ENCODE measurements around the gene FUOM. TPM values are rescaled to one million over a fixed set of nuclear protein-coding genes. Genes with fewer than 3 reads are reported as not detected.

FUOM gene
- total and polyA plus RNA-seq, 2 donors (not counting 3 experiments of a cell fraction or from before 2014, with no cell fraction given): 17.4 to 33.9 TPM

GRCh38 chr10:133328358-133329343 is 29.2 kb downstream of the FUOM start:
- H4K20me1 ChIP-seq (replicated peaks; ENCODE audit: control insufficient read depth, extremely low read depth, insufficient read depth, low read length): no peaks in the 10 kb centered on the region
- H3K36me3 ChIP-seq (ENCODE audit: control insufficient read depth in 2 of 2, extremely low read depth in 1 of 2, insufficient read depth in 2 of 2, low read length in 2 of 2): no peaks in the 10 kb centered on the region
- TF ChIP-seq, protein P1, sequence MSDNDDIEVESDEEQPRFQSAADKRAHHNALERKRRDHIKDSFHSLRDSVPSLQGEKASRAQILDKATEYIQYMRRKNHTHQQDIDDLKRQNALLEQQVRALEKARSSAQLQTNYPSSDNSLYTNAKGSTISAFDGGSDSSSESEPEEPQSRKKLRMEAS (IDR thresholded peaks at IDR 0.05; ENCODE audit: insufficient read depth, insufficient read length): no peak
- TF ChIP-seq JUN (IDR thresholded peaks at IDR 0.05; ENCODE audit: borderline replicate concordance, insufficient read depth, insufficient read length, low read depth) (no peak), EZH2 (IDR thresholded peaks at IDR 0.05; ENCODE audit: borderline replicate concordance, low read depth, low read length, severe bottlenecking) (no peak), GATA2 (IDR thresholded peaks at IDR 0.05; ENCODE audit: insufficient read depth, insufficient read length, low read depth, low read length) (no peak), MYC (IDR thresholded peaks at IDR 0.05; ENCODE audit: low read depth, low read length) (no peak), POLR2AphosphoS5 (IDR thresholded peaks at IDR 0.05; ENCODE audit: insufficient read depth, low read depth, low read length) (no peak), FOS (IDR thresholded peaks at IDR 0.05; ENCODE audit: borderline replicate concordance, insufficient read depth, low read length) (no peak), POLR2A (IDR thresholded peaks at IDR 0.05; ENCODE audit: low read depth, low read length) (no peak)
- TF ChIP-seq, protein P2, sequence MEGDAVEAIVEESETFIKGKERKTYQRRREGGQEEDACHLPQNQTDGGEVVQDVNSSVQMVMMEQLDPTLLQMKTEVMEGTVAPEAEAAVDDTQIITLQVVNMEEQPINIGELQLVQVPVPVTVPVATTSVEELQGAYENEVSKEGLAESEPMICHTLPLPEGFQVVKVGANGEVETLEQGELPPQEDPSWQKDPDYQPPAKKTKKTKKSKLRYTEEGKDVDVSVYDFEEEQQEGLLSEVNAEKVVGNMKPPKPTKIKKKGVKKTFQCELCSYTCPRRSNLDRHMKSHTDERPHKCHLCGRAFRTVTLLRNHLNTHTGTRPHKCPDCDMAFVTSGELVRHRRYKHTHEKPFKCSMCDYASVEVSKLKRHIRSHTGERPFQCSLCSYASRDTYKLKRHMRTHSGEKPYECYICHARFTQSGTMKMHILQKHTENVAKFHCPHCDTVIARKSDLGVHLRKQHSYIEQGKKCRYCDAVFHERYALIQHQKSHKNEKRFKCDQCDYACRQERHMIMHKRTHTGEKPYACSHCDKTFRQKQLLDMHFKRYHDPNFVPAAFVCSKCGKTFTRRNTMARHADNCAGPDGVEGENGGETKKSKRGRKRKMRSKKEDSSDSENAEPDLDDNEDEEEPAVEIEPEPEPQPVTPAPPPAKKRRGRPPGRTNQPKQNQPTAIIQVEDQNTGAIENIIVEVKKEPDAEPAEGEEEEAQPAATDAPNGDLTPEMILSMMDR (IDR thresholded peaks at IDR 0.05; ENCODE audit: extremely low read depth in 1 of 2, insufficient read depth in 1 of 2, low read depth in 1 of 2, low read length in 2 of 2): no peak
- H3K9me3 ChIP-seq (replicated peaks; ENCODE audit: control insufficient read depth, insufficient read depth, low read length): no peaks in the 10 kb centered on the region
- H3K4me2 ChIP-seq (ENCODE audit: insufficient read depth, low read length): no peak overlapping the region
- no peaks in the 10 kb centered on the region for H3K79me2 ChIP-seq (ENCODE audit: control insufficient read depth, insufficient read depth, low read length)
- H3K9ac ChIP-seq (replicated peaks; ENCODE audit: extremely low read depth, insufficient read depth, low read length): no peak overlapping the region
- peaks cover 39 to 53% of the 10 kb centered on the region in 2 experiments for H3K27me3 ChIP-seq (ENCODE audit: control insufficient read depth in 2 of 2, insufficient read depth in 2 of 2, low read length in 2 of 2)
- dilution Hi-C loops (cut with MboI; ENCODE audit: extremely low pct_ligation_motif_present, low sequenced_read_pairs): no loop called here
- ChIA-PET CTCF (interaction anchor here (1.1 to 2.4 kb wide), 16 partner anchors 7 to 192 kb away, joined by 3 to 20 read pairs (median 7); partner anchors contain the start of genes FUOM, PAOX and PRAP1), POLR2A (no interaction called here)
- no peaks in the 10 kb centered on the region for H3K9me1 ChIP-seq (replicated peaks; ENCODE audit: control insufficient read depth, extremely low read depth, insufficient read depth, low read length)
- H2AFZ ChIP-seq (ENCODE audit: low read depth, low read length): no peak overlapping the region
- H3K27ac ChIP-seq (ENCODE audit: insufficient read depth, low read depth, low read length): no peak overlapping the region
- no peak overlapping the region for H3K4me3 ChIP-seq (replicated peaks in 1 of 3; ENCODE audit: insufficient read depth in 1 of 3, low read depth in 1 of 3, low read length in 3 of 3)
- FAIRE-seq: no peak
- peaks cover 2% of the 10 kb centered on the region for H3K4me1 ChIP-seq (ENCODE audit: control insufficient read depth, extremely low read depth, insufficient read depth, low read length)
- no peak for DNase-seq (ENCODE audit: low read depth, low spot score)
- intact Hi-C loops (cut with micrococcal nuclease): loop anchor here (1.0 to 5.0 kb wide), 7 partner anchors 28 to 386 kb away; partner anchors contain the start of genes CFAP46, ECHS1 and MTG1
- BruUV-seq (replicated peaks): no TSS peak

All from endothelial cell of umbilical vein (primary cell).